ENCODE data around the gene SGPL1. TPM values are rescaled to one million over a fixed set of nuclear protein-coding genes. Genes with fewer than 3 reads are reported as not detected.

SGPL1 gene
- total and polyA plus RNA-seq, 10 of the 15 experiments (the other 5 are each of a cell fraction or from before 2014, with no cell fraction given): 4.9 to 20.7 (median 10.6) TPM

DNA sequence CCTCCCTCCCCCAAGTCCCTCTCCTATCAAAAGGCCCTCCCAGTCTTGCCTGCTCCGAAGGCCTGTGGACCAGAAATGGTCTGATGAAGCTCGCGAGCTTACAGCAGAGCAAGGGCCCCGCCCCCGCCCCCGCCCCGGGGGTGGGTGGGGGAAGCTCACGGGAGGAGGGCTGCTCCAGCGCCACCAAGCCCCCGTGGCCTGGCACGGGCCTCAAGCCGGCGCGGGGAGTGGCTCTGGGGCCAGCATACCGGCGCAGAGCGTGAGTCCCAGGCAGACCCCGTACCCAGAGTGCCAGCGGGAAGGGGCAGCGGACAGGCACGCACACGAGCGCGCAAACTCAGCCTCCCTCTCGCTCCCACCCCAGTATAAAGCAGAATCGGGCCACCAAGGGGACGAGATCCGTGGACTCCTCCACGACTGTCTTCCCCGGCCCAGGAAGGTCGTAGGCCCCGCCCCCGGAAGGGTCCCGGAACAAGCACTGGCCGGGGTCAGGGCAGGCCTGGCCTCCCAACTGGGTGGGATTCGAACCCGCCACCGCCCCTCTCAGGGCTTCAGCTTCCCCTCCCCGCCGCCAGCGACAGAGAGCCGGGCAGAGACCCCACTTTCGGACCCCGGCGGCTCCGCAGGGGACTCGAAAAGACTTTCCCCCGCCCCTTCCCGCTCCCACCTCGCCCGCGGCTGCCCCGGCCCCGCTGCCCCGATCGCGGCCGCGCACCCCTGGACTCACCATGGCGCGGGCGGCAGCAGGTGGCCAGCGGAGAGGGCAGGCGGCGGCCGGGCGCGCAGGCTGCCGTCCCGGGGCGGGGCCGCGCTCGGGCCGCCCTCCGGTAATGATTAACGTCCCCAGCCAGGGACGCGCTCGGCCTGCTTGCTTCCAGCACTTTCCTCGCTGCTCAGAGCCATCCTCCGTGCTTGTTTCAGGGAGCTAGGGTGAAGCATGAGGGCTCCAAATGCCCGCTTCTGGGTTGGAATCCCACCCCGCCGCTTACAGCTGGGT is 72.4 kb downstream of the SGPL1 start, which contains the start of gene PCBD1:
PCBD1 (minus strand) TSS at position 762 of the 997 bp plus-strand sequence; CDS start at position 730, 32 bp downstream.
- 1% methylated on average over 73 of the region's 85 CpGs for WGBS (ENCODE audit: insufficient coverage, insufficient replicate concordance, low lambda C conversion rate, missing lambda C conversion rate)
- Histone ChIP-seq H2AFZ (ENCODE audit: control insufficient read depth, low read depth, low read length) (peak within 1 kb of the TSS; percentile 93), H3K4me2 (ENCODE audit: control insufficient read depth, insufficient read depth) (peak within 1 kb of the TSS; percentile 94), H4K20me1 (ENCODE audit: control insufficient read depth, insufficient read depth) (no peaks in the 10 kb centered on the region), H3K27ac (ENCODE audit: control insufficient read depth, insufficient read depth) (peak within 1 kb of the TSS; percentile 68), H3K36me3 (ENCODE audit: control insufficient read depth in 2 of 2, insufficient read depth in 2 of 2, low read length in 1 of 2) (peaks cover 0 to 1% of the 10 kb centered on the region in 2 experiments; a peak in 3 of 4 replicates), H3K27me3 (replicated peaks in 1 of 2; ENCODE audit: control insufficient read depth in 2 of 2, insufficient read depth in 2 of 2, low read length in 1 of 2) (no peaks in the 10 kb centered on the region), H3K9me3 (replicated peaks; ENCODE audit: control insufficient read depth, insufficient read depth, low read length) (no peaks in the 10 kb centered on the region), H3K9ac (ENCODE audit: control insufficient read depth, insufficient read depth, low read length) (peak within 1 kb of the TSS; percentile 81), H3K4me1 (ENCODE audit: control insufficient read depth, insufficient read depth, low read length) (peaks cover 6% of the 10 kb centered on the region; the same call in 1 of the 2 replicates), H3K79me2 (ENCODE audit: control insufficient read depth, insufficient read depth, low read length) (no peaks in the 10 kb centered on the region), H3K4me3 (peak within 1 kb of the TSS; percentile 71)
- ChIA-PET SMC1A (ENCODE audit: uncharacterized antibody, unreplicated experiment) (interaction anchor here (0.6 to 1.6 kb wide), 3 partner anchors 9 to 339 kb away, joined by 3 to 5 read pairs (median 5); no protein-coding TSS in a partner anchor), POLR2A (interaction anchor here (0.9 kb wide), 1 partner anchor 11 kb away, joined by 3 read pairs; no protein-coding TSS in a partner anchor), RAD21 (ENCODE audit: unreplicated experiment) (interaction anchor here (0.7 kb wide), 1 partner anchor 425 kb away, joined by 3 read pairs; no protein-coding TSS in a partner anchor), CTCF (interaction anchor here (0.6 to 1.9 kb wide), 3 partner anchors 15 to 109 kb away, joined by 4 to 8 read pairs (median 6); partner anchors contain the start of gene SGPL1)
- in situ Hi-C loops (cut with MboI) (loop anchor here (10.0 kb wide), 1 partner anchor 423 kb away; no protein-coding TSS in a partner anchor), intact Hi-C loops (cut with micrococcal nuclease; ENCODE audit: unreplicated experiment) (loop anchor here (10.0 kb wide), 1 partner anchor 423 kb away; no protein-coding TSS in a partner anchor)
- DNase-seq (ENCODE audit: low read depth, low spot score) (no peak), FAIRE-seq (no peak), ATAC-seq (peak; percentile 93)
- no TSS peak for BruUV-seq (replicated peaks)
- peak in 1 of 2 experiments; percentile 91; a peak in 2 of 3 replicates for TF ChIP-seq EGR1 (IDR thresholded peaks at IDR 0.05; ENCODE audit: borderline replicate concordance in 1 of 2, low read depth in 2 of 2, low read length in 2 of 2)
- peak; percentile 85 for TF ChIP-seq HDGF (IDR thresholded peaks at IDR 0.05)
- 0 out of 2 replicates have a peak, but pooled peaks have one; percentile 23 for TF ChIP-seq TCF3 (IDR thresholded peaks at IDR 0.05; ENCODE audit: borderline replicate concordance, insufficient read depth, low read depth, low read length)
- TF ChIP-seq, protein P1, sequence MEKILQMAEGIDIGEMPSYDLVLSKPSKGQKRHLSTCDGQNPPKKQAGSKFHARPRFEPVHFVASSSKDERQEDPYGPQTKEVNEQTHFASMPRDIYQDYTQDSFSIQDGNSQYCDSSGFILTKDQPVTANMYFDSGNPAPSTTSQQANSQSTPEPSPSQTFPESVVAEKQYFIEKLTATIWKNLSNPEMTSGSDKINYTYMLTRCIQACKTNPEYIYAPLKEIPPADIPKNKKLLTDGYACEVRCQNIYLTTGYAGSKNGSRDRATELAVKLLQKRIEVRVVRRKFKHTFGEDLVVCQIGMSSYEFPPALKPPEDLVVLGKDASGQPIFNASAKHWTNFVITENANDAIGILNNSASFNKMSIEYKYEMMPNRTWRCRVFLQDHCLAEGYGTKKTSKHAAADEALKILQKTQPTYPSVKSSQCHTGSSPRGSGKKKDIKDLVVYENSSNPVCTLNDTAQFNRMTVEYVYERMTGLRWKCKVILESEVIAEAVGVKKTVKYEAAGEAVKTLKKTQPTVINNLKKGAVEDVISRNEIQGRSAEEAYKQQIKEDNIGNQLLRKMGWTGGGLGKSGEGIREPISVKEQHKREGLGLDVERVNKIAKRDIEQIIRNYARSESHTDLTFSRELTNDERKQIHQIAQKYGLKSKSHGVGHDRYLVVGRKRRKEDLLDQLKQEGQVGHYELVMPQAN (conservative IDR thresholded peaks at IDR 0.05): peak; percentile 32; the same call in 1 of the 2 replicates
- peak; percentile 49 for TF ChIP-seq IKZF1 (conservative IDR thresholded peaks at IDR 0.05)
- peak; percentile 74 for TF ChIP-seq GATAD2B (conservative IDR thresholded peaks at IDR 0.05; ENCODE audit: low read depth)
- TF ChIP-seq, protein P2, sequence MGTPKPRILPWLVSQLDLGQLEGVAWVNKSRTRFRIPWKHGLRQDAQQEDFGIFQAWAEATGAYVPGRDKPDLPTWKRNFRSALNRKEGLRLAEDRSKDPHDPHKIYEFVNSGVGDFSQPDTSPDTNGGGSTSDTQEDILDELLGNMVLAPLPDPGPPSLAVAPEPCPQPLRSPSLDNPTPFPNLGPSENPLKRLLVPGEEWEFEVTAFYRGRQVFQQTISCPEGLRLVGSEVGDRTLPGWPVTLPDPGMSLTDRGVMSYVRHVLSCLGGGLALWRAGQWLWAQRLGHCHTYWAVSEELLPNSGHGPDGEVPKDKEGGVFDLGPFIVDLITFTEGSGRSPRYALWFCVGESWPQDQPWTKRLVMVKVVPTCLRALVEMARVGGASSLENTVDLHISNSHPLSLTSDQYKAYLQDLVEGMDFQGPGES (IDR thresholded peaks at IDR 0.05): no peak
- TF ChIP-seq ZNF24 (IDR thresholded peaks at IDR 0.05): no peak
- TF ChIP-seq LARP7 (IDR thresholded peaks at IDR 0.05): peak; percentile 21; the same call in 1 of the 2 replicates
- TF ChIP-seq NR2F1 (conservative IDR thresholded peaks at IDR 0.05): peak; percentile 63; the same call in 1 of the 2 replicates
- 0 out of 2 replicates have a peak, but pooled peaks have one; percentile 14 for TF ChIP-seq BACH1 (IDR thresholded peaks at IDR 0.05; ENCODE audit: borderline replicate concordance)
- peak; percentile 49 for TF ChIP-seq DPF2 (IDR thresholded peaks at IDR 0.05)
- no peak for TF ChIP-seq EP300 (IDR thresholded peaks at IDR 0.05; ENCODE audit: borderline replicate concordance in 1 of 2, control insufficient read depth in 1 of 2, low read depth in 2 of 2, low read length in 2 of 2)
- TF ChIP-seq, protein P3, sequence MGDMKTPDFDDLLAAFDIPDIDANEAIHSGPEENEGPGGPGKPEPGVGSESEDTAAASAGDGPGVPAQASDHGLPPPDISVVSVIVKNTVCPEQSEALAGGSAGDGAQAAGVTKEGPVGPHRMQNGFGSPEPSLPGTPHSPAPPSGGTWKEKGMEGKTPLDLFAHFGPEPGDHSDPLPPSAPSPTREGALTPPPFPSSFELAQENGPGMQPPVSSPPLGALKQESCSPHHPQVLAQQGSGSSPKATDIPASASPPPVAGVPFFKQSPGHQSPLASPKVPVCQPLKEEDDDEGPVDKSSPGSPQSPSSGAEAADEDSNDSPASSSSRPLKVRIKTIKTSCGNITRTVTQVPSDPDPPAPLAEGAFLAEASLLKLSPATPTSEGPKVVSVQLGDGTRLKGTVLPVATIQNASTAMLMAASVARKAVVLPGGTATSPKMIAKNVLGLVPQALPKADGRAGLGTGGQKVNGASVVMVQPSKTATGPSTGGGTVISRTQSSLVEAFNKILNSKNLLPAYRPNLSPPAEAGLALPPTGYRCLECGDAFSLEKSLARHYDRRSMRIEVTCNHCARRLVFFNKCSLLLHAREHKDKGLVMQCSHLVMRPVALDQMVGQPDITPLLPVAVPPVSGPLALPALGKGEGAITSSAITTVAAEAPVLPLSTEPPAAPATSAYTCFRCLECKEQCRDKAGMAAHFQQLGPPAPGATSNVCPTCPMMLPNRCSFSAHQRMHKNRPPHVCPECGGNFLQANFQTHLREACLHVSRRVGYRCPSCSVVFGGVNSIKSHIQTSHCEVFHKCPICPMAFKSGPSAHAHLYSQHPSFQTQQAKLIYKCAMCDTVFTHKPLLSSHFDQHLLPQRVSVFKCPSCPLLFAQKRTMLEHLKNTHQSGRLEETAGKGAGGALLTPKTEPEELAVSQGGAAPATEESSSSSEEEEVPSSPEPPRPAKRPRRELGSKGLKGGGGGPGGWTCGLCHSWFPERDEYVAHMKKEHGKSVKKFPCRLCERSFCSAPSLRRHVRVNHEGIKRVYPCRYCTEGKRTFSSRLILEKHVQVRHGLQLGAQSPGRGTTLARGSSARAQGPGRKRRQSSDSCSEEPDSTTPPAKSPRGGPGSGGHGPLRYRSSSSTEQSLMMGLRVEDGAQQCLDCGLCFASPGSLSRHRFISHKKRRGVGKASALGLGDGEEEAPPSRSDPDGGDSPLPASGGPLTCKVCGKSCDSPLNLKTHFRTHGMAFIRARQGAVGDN (IDR thresholded peaks at IDR 0.05): 0 out of 2 replicates have a peak, but pooled peaks have one; percentile 21

Data from GM12878 (cell line).